Hepatocyte (in vitro differentiated cells): Measurements from ENCODE around the gene VSIG10L2.

Experiments
- CTCF ChIP-seq: fragments of 200-600 bp; sonication (generic); IDR thresholded peaks from 2 replicates; pipeline ENCODE4 v1.5.1; 2016; ENCODE audit warnings: antibody characterized with exemption, mild to moderate bottlenecking; ENCODE audit not compliant: poor library complexity
- EZH2 ChIP-seq: fragments of 200-600 bp; sonication (generic); IDR thresholded peaks from 2 replicates; pipeline ENCODE4 v1.6.1; 2016; ENCODE audit warnings: antibody characterized with exemption, mild to moderate bottlenecking, borderline replicate concordance

- TF ChIP-seq CTCF (no peak), EZH2 (no peak)
These were observed 27.6 kb upstream of the VSIG10L2 start for GRCh38 chr11:125918140-125918840.
